Measurements from ENCODE around the gene PTPRN2. TPM values are rescaled to one million over a fixed set of nuclear protein-coding genes. Genes with fewer than 3 reads are reported as not detected.

PTPRN2 gene
- total and polyA plus RNA-seq, 2 of the 8 experiments (the other 6 are each of a cell fraction or from before 2014, with no cell fraction given): 2.6 to 4.5 TPM

- TF ChIP-seq HDAC6 (IDR thresholded peaks at IDR 0.05; ENCODE audit: low read depth, low read length): no peak
- no peak for TF ChIP-seq TCF12 (IDR thresholded peaks at IDR 0.05; ENCODE audit: low read depth, low read length)
- TF ChIP-seq NANOG (IDR thresholded peaks at IDR 0.05; ENCODE audit: insufficient read depth, low read depth, low read length, poor library complexity, severe bottlenecking): no peak
- no peak for TF ChIP-seq ATF3 (IDR thresholded peaks at IDR 0.05; ENCODE audit: insufficient read depth, low read depth, low read length)
Observed at GRCh38 chr7:157630301-157630853, 957.2 kb downstream of the PTPRN2 start (continued).

All from H1 (cell line).